GM12878 (cell line): Measurements from ENCODE around the gene HYCC1.

ENCODE experiments used
- CBFB ChIP-seq: IDR thresholded peaks from 2 replicates; pipeline ENCODE4 v1.6.1; 2016; ENCODE audit warnings: antibody characterized with exemption, low read depth
- NR2F1 ChIP-seq: fragments of 450-650 bp; conservative IDR thresholded peaks from 2 replicates; pipeline ENCODE4 v1.6.1; 2017; ENCODE audit warnings: mild to moderate bottlenecking
- POLR2A ChIP-seq: IDR thresholded peaks from 2 replicates; pipeline ENCODE4 v1.6.1; 2011; ENCODE audit warnings: low read depth, mild to moderate bottlenecking, low read length
- RCOR1 ChIP-seq: conservative IDR thresholded peaks from 2 replicates; pipeline ENCODE4 v1.6.1; 2012; ENCODE audit warnings: low read depth, low read length, improper control_type of control experiment
- SREBF1 ChIP-seq: IDR thresholded peaks from 2 replicates; pipeline ENCODE4 v1.6.1; 2012; ENCODE audit warnings: mild to moderate bottlenecking, low read length
- ZNF384 ChIP-seq: IDR thresholded peaks from 2 replicates; pipeline ENCODE4 v1.6.1; 2012; ENCODE audit warnings: low read depth, mild to moderate bottlenecking, low read length, improper control_type of control experiment, borderline replicate concordance
- TF ChIP-seq, protein P1 (sequence below): IDR thresholded peaks from 2 replicates; pipeline ENCODE4 v1.6.1; 2012; ENCODE audit warnings: mild to moderate bottlenecking, low read depth, low read length
- TF ChIP-seq, protein P2 (sequence below): IDR thresholded peaks from 2 replicates; pipeline ENCODE4 v1.6.1; 2011; ENCODE audit warnings: borderline replicate concordance, low read depth, mild to moderate bottlenecking, moderate library complexity, mixed read lengths, low read length; ENCODE audit not compliant: insufficient read depth; ENCODE audit errors: extremely low read length

DNA sequence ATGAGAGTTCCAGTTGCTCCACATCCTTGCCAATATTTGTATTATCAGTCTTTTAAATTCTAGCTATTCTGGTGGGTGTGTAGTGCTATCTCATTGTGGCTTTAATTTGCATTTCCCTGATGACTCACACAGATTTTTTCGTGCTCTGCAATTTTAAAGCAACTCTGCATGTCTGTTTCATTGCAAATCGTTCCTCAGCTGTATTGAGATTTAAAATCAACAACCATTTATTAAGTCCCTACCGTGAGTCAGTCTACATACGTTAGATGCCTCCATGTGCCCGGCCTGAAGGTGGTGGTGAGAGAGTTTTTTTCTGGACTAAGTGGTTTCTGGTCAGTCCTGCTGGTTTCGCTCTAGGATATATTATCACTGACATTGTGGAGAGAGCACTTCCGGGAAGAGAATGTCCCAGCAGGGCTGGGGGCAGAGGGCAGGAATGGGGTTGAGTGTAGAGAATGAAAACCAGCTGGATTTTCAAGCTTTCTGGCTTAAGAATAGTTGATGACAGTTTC lies 8.4 kb upstream of the HYCC1 start:
- TF ChIP-seq, protein P1, sequence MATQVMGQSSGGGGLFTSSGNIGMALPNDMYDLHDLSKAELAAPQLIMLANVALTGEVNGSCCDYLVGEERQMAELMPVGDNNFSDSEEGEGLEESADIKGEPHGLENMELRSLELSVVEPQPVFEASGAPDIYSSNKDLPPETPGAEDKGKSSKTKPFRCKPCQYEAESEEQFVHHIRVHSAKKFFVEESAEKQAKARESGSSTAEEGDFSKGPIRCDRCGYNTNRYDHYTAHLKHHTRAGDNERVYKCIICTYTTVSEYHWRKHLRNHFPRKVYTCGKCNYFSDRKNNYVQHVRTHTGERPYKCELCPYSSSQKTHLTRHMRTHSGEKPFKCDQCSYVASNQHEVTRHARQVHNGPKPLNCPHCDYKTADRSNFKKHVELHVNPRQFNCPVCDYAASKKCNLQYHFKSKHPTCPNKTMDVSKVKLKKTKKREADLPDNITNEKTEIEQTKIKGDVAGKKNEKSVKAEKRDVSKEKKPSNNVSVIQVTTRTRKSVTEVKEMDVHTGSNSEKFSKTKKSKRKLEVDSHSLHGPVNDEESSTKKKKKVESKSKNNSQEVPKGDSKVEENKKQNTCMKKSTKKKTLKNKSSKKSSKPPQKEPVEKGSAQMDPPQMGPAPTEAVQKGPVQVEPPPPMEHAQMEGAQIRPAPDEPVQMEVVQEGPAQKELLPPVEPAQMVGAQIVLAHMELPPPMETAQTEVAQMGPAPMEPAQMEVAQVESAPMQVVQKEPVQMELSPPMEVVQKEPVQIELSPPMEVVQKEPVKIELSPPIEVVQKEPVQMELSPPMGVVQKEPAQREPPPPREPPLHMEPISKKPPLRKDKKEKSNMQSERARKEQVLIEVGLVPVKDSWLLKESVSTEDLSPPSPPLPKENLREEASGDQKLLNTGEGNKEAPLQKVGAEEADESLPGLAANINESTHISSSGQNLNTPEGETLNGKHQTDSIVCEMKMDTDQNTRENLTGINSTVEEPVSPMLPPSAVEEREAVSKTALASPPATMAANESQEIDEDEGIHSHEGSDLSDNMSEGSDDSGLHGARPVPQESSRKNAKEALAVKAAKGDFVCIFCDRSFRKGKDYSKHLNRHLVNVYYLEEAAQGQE = no peak
- no peak for TF ChIP-seq POLR2A
- TF ChIP-seq RCOR1 = no peak
- TF ChIP-seq, protein P2, sequence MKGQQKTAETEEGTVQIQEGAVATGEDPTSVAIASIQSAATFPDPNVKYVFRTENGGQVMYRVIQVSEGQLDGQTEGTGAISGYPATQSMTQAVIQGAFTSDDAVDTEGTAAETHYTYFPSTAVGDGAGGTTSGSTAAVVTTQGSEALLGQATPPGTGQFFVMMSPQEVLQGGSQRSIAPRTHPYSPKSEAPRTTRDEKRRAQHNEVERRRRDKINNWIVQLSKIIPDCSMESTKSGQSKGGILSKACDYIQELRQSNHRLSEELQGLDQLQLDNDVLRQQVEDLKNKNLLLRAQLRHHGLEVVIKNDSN = no peak
- TF ChIP-seq ZNF384 = no peak
- no peak for TF ChIP-seq NR2F1
- TF ChIP-seq CBFB = no peak
- no peak for TF ChIP-seq SREBF1
